Endodermal cell (in vitro differentiated cells): ENCODE measurements around the gene CDH18. TPM values are rescaled to one million over a fixed set of nuclear protein-coding genes. Genes with fewer than 3 reads are reported as not detected.

ENCODE experiments used
- DNase-seq: peaks from one replicate; pipeline ENCODE4 v3.0.0-alpha.2; 2017
- H3K27ac ChIP-seq: 2 replicates; pipeline ENCODE4 v1.5.1; 2013; ENCODE audit warnings: mild to moderate bottlenecking, low read depth, low read length, moderate library complexity
- H3K27me3 ChIP-seq: 2 replicates; pipeline ENCODE4 v1.6.1; 2013; ENCODE audit warnings: mild to moderate bottlenecking, low read length, moderate library complexity; ENCODE audit not compliant: insufficient read depth, control insufficient read depth, poor library complexity, severe bottlenecking
- H3K36me3 ChIP-seq: 2 replicates; pipeline ENCODE4 v1.7.0; 2013; ENCODE audit warnings: mild to moderate bottlenecking, low read length, moderate library complexity; ENCODE audit not compliant: control insufficient read depth, insufficient read depth
- H3K4me1 ChIP-seq: one replicate; pipeline ENCODE4 v1.7.0; 2013; ENCODE audit warnings: low read length; ENCODE audit not compliant: control insufficient read depth, insufficient read depth
- H3K4me3 ChIP-seq: 2 replicates; pipeline ENCODE4 v1.5.1; 2013; ENCODE audit warnings: mild to moderate bottlenecking, low read length, moderate library complexity
- H3K9ac ChIP-seq: 2 replicates; pipeline ENCODE4 v1.6.1; 2013; ENCODE audit warnings: mild to moderate bottlenecking, low read length, moderate library complexity; ENCODE audit not compliant: poor library complexity, severe bottlenecking; ENCODE audit errors: extremely low read depth
- H3K9me3 ChIP-seq: 2 replicates; pipeline ENCODE4 v1.6.1; 2013; ENCODE audit warnings: mild to moderate bottlenecking, low read length, moderate library complexity; ENCODE audit not compliant: control insufficient read depth
- H3K27ac Mint-ChIP-seq: 2 replicates; pipeline ENCODE4 v1.8.0; 2020; ENCODE audit warnings: mixed read lengths
- H3K27me3 Mint-ChIP-seq: 2 replicates; pipeline ENCODE4 v1.8.0; 2021; ENCODE audit warnings: mild to moderate bottlenecking, mixed read lengths; ENCODE audit not compliant: insufficient read depth
- H3K36me3 Mint-ChIP-seq: 2 replicates; pipeline ENCODE4 v1.8.0; 2020; ENCODE audit warnings: low read depth, mixed read lengths
- H3K4me1 Mint-ChIP-seq: 2 replicates; pipeline ENCODE4 v1.8.0; 2020; ENCODE audit warnings: mixed read lengths
- H3K4me3 Mint-ChIP-seq: 2 replicates; pipeline ENCODE4 v1.8.0; 2020; ENCODE audit warnings: mild to moderate bottlenecking, moderate library complexity, mixed read lengths
- H3K9me3 Mint-ChIP-seq: 2 replicates; pipeline ENCODE4 v1.8.0; 2020; ENCODE audit warnings: mild to moderate bottlenecking, mixed read lengths
- CTCF ChIP-seq: fragments of 200-600 bp; sonication (generic); conservative IDR thresholded peaks from 2 replicates; pipeline ENCODE4 v1.5.0; 2021; ENCODE audit warnings: antibody characterized with exemption, mild to moderate bottlenecking
- WGBS, 2 experiments: methylation state at CpG; one replicate each; pipeline versions ENCODE4 v1.1.5 to v1.1.7; 2013; ENCODE audit warnings: missing lambda C conversion rate in 2 of 2, mixed read lengths in 1 of 2; ENCODE audit not compliant: insufficient coverage in 1 of 2, insufficient read length in 1 of 2; 5-methylcytosine and 5-hydroxymethylcytosine counted together
- total RNA-seq, 2 donors: library from RNA; stranded (reverse); fragmentation: NEBNext Ultra II Directional in 1 of 2; extraction: Animal tissue kit (Norgen Biotek cat#: 25700) in 1 of 2; gene quantifications; 2 replicates in 1 of 2; 3 replicates in 1 of 2; pipeline ENCODE4 v1.2.1, GENCODE V29; 2021

The CDH18 gene
- total RNA-seq, 2 donors from 2014 or later = 0.22 TPM; not detected in 1

- no peak overlapping the region for H3K27ac ChIP-seq
- Mint-ChIP-seq H3K4me3 (no peak overlapping the region), H3K4me1 (peaks cover 4% of the 10 kb centered on the region), H3K27me3 (no peaks in the 10 kb centered on the region), H3K9me3 (no peaks in the 10 kb centered on the region), H3K27ac (no peak overlapping the region), H3K36me3 (no peaks in the 10 kb centered on the region)
- H3K4me1 ChIP-seq = no peaks in the 10 kb centered on the region
- no peaks in the 10 kb centered on the region for H3K9me3 ChIP-seq
- no peaks in the 10 kb centered on the region for H3K27me3 ChIP-seq
- no peak for TF ChIP-seq CTCF
- no peak overlapping the region for H3K4me3 ChIP-seq
- 90 to 93% methylated on average over 5 to 6 of the region's 6 CpGs for WGBS, 2 experiments
- H3K36me3 ChIP-seq = no peaks in the 10 kb centered on the region
- H3K9ac ChIP-seq = no peak overlapping the region
- no peak for DNase-seq
These were observed 185.3 kb downstream of the CDH18 start for GRCh38 chr5:19802686-19803085.

- H3K27ac ChIP-seq = no peak overlapping the region
- Mint-ChIP-seq H3K4me3 (no peak overlapping the region), H3K36me3 (no peaks in the 10 kb centered on the region), H3K27me3 (no peaks in the 10 kb centered on the region), H3K4me1 (peaks cover 4% of the 10 kb centered on the region), H3K27ac (no peak overlapping the region), H3K9me3 (no peaks in the 10 kb centered on the region)
- DNase-seq = peak; percentile 60
- H3K9ac ChIP-seq = no peak overlapping the region
- WGBS, 2 experiments = 69 to 70% methylated on average over 1 of the region's 1 CpG
- H3K9me3 ChIP-seq = no peaks in the 10 kb centered on the region
- H3K4me1 ChIP-seq = no peaks in the 10 kb centered on the region
- peak; percentile 74 for TF ChIP-seq CTCF
- no peaks in the 10 kb centered on the region for H3K27me3 ChIP-seq
- no peak overlapping the region for H3K4me3 ChIP-seq
- H3K36me3 ChIP-seq = no peaks in the 10 kb centered on the region
These were observed 192.8 kb downstream of the CDH18 start for GRCh38 chr5:19795218-19795617.

- Mint-ChIP-seq H3K27me3 (no peaks in the 10 kb centered on the region), H3K9me3 (no peaks in the 10 kb centered on the region)
- no peaks in the 10 kb centered on the region for H3K27me3 ChIP-seq
These were observed 197.1 kb downstream of the CDH18 start for GRCh38 chr5:19790829-19791466.

More at GRCh38 chr5:19790829-19791466, 197.1 kb downstream of the CDH18 start:
- H3K4me3 Mint-ChIP-seq = no peak overlapping the region
- WGBS, 2 experiments = 88 to 94% methylated on average over 3 to 5 of the region's 5 CpGs
- H3K36me3 Mint-ChIP-seq = no peaks in the 10 kb centered on the region
- no peak overlapping the region for H3K27ac ChIP-seq
- no peaks in the 10 kb centered on the region for H3K4me1 Mint-ChIP-seq
- no peak overlapping the region for H3K4me3 ChIP-seq
- no peak overlapping the region for H3K27ac Mint-ChIP-seq
- no peaks in the 10 kb centered on the region for H3K9me3 ChIP-seq
- peak; percentile 31 for TF ChIP-seq CTCF
- no peaks in the 10 kb centered on the region for H3K36me3 ChIP-seq
- DNase-seq = no peak
- no peaks in the 10 kb centered on the region for H3K4me1 ChIP-seq
- H3K9ac ChIP-seq = no peak overlapping the region
